ENCODE results near the gene SGSM1. TPM values are rescaled to one million over a fixed set of nuclear protein-coding genes. Genes with fewer than 3 reads are reported as not detected.

The SGSM1 gene
- total and polyA plus RNA-seq, 10 of the 15 experiments (the other 5 are each of a cell fraction or from before 2014, with no cell fraction given), result not detected

- ChIA-PET CTCF (interaction anchor here (0.6 to 1.2 kb wide), 3 partner anchors 18 to 74 kb away, joined by 3 to 4 read pairs (median 3); no protein-coding TSS in a partner anchor), POLR2A (no interaction called here), SMC1A (ENCODE audit: uncharacterized antibody, unreplicated experiment) (interaction anchor here (0.6 kb wide), 1 partner anchor 1304 kb away, joined by 3 read pairs; no protein-coding TSS in a partner anchor), RAD21 (ENCODE audit: unreplicated experiment) (no interaction called here)
- Histone ChIP-seq H3K79me2 (ENCODE audit: control insufficient read depth, insufficient read depth, low read length) (no peaks in the 10 kb centered on the region), H3K9me3 (replicated peaks; ENCODE audit: control insufficient read depth, insufficient read depth, low read length) (no peaks in the 10 kb centered on the region), H3K27me3 (replicated peaks in 1 of 2; ENCODE audit: control insufficient read depth in 2 of 2, insufficient read depth in 2 of 2, low read length in 1 of 2) (no peaks in the 10 kb centered on the region; a peak in 1 of 4 replicates), H3K9ac (ENCODE audit: control insufficient read depth, insufficient read depth, low read length) (no peak overlapping the region), H4K20me1 (ENCODE audit: control insufficient read depth, insufficient read depth) (no peaks in the 10 kb centered on the region), H3K4me2 (ENCODE audit: control insufficient read depth, insufficient read depth) (no peak overlapping the region), H3K27ac (ENCODE audit: control insufficient read depth, insufficient read depth) (no peak overlapping the region), H3K36me3 (ENCODE audit: control insufficient read depth in 2 of 2, insufficient read depth in 2 of 2, low read length in 1 of 2) (no peaks in the 10 kb centered on the region), H2AFZ (ENCODE audit: control insufficient read depth, low read depth, low read length) (no peak overlapping the region), H3K4me1 (ENCODE audit: control insufficient read depth, insufficient read depth, low read length) (no peaks in the 10 kb centered on the region), H3K4me3 (no peak overlapping the region)
- no TSS peak for BruUV-seq (replicated peaks)
- TF ChIP-seq SMAD5 (IDR thresholded peaks at IDR 0.05; ENCODE audit: low read depth), result no peak
- no peak for TF ChIP-seq NBN (IDR thresholded peaks at IDR 0.05)
- TF ChIP-seq ESRRA (IDR thresholded peaks at IDR 0.05; ENCODE audit: low read length), result no peak
- in situ Hi-C loops (cut with MboI), result no loop called here
- 27% methylated on average over 5 of the region's 5 CpGs for WGBS (ENCODE audit: insufficient coverage, insufficient replicate concordance, low lambda C conversion rate, missing lambda C conversion rate)
- ATAC-seq (no peak), DNase-seq (ENCODE audit: low read depth, low spot score) (no peak), FAIRE-seq (no peak)
- intact Hi-C loops (cut with micrococcal nuclease; ENCODE audit: unreplicated experiment), result no loop called here
Measured at GRCh38 chr22:24776525-24776924, 29.5 kb upstream of the SGSM1 start.

- BruUV-seq (replicated peaks), result no TSS peak
- ChIA-PET POLR2A (no interaction called here), CTCF (interaction anchor here (4.2 kb wide), 1 partner anchor 13 kb away, joined by 18 read pairs; no protein-coding TSS in a partner anchor), SMC1A (ENCODE audit: uncharacterized antibody, unreplicated experiment) (no interaction called here), RAD21 (ENCODE audit: unreplicated experiment) (no interaction called here)
- DNase-seq (ENCODE audit: low read depth, low spot score) (no peak), FAIRE-seq (no peak), ATAC-seq (no peak)
- Histone ChIP-seq H3K4me2 (ENCODE audit: control insufficient read depth, insufficient read depth) (no peak overlapping the region), H3K9ac (ENCODE audit: control insufficient read depth, insufficient read depth, low read length) (no peak overlapping the region), H3K9me3 (replicated peaks; ENCODE audit: control insufficient read depth, insufficient read depth, low read length) (no peaks in the 10 kb centered on the region), H3K36me3 (ENCODE audit: control insufficient read depth in 2 of 2, insufficient read depth in 2 of 2, low read length in 1 of 2) (no peaks in the 10 kb centered on the region), H4K20me1 (ENCODE audit: control insufficient read depth, insufficient read depth) (no peaks in the 10 kb centered on the region; the same call in 1 of the 2 replicates), H3K4me1 (ENCODE audit: control insufficient read depth, insufficient read depth, low read length) (no peaks in the 10 kb centered on the region), H3K27ac (ENCODE audit: control insufficient read depth, insufficient read depth) (no peak overlapping the region), H3K27me3 (replicated peaks in 1 of 2; ENCODE audit: control insufficient read depth in 2 of 2, insufficient read depth in 2 of 2, low read length in 1 of 2) (no peaks in the 10 kb centered on the region; a peak in 1 of 4 replicates), H3K4me3 (no peak overlapping the region), H3K79me2 (ENCODE audit: control insufficient read depth, insufficient read depth, low read length) (no peaks in the 10 kb centered on the region), H2AFZ (ENCODE audit: control insufficient read depth, low read depth, low read length) (no peak overlapping the region)
- intact Hi-C loops (cut with micrococcal nuclease; ENCODE audit: unreplicated experiment), result no loop called here
- in situ Hi-C loops (cut with MboI), result no loop called here
- 41% methylated on average over 3 of the region's 3 CpGs for WGBS (ENCODE audit: insufficient coverage, insufficient replicate concordance, low lambda C conversion rate, missing lambda C conversion rate)
- TF ChIP-seq MEF2B (IDR thresholded peaks at IDR 0.05; ENCODE audit: partially characterized antibody, poor library complexity, severe bottlenecking) (no peak), PAX5 (IDR thresholded peaks at IDR 0.05; ENCODE audit: borderline replicate concordance, low read depth, low read length) (no peak), KLF5 (IDR thresholded peaks at IDR 0.05; ENCODE audit: partially characterized antibody) (no peak), BRCA1 (IDR thresholded peaks at IDR 0.05; ENCODE audit: low read depth, low read length) (no peak), NRF1 (conservative IDR thresholded peaks at IDR 0.05; ENCODE audit: low read depth, low read length) (no peak), RCOR1 (conservative IDR thresholded peaks at IDR 0.05; ENCODE audit: low read depth, low read length) (no peak), CHD1 (IDR thresholded peaks at IDR 0.05; ENCODE audit: low read depth, low read length) (no peak), ZBTB33 (IDR thresholded peaks at IDR 0.05) (no peak), HDGF (IDR thresholded peaks at IDR 0.05) (no peak), E4F1 (IDR thresholded peaks at IDR 0.05; ENCODE audit: borderline replicate concordance, partially characterized antibody) (no peak), NR2C1 (IDR thresholded peaks at IDR 0.05) (no peak), ZSCAN29 (IDR thresholded peaks at IDR 0.05) (no peak), FOXK2 (IDR thresholded peaks at IDR 0.05) (no peak), LARP7 (IDR thresholded peaks at IDR 0.05) (no peak)
Measured at GRCh38 chr22:24789516-24789915, 16.5 kb upstream of the SGSM1 start.

All from GM12878 (cell line).